ENCODE data around the gene CUBN. TPM values are rescaled to one million over a fixed set of nuclear protein-coding genes. Genes with fewer than 3 reads are reported as not detected.

Gene CUBN
- 0.10 TPM for polyA plus RNA-seq (2013, experiment 1 of 2)
- 0.07 TPM for polyA plus RNA-seq (2013, experiment 2 of 2)

GRCh38 chr10:17129741-17130140 is at the start of gene CUBN:
Gene CUBN, minus strand, starts transcription at chr10:17129811. Its CDS starts 46 bp downstream, at chr10:17129765.
- Histone ChIP-seq H3K4me1 (ENCODE audit: control insufficient read depth, low read depth, low read length) (peaks cover 2% of the 10 kb centered on the region), H3K18ac (ENCODE audit: low read length) (no peak within 1 kb of the TSS), H3K27ac (ENCODE audit: low read depth, low read length) (no peak within 1 kb of the TSS), H3K23ac (ENCODE audit: low read length) (no peak within 1 kb of the TSS), H3K27me3 (ENCODE audit: insufficient read depth, low read length, poor library complexity) (no peaks in the 10 kb centered on the region), H3K79me1 (ENCODE audit: low read length) (no peaks in the 10 kb centered on the region), H2BK15ac (replicated peaks; ENCODE audit: low read depth) (no peak within 1 kb of the TSS), H3K36me3 (ENCODE audit: control insufficient read depth, insufficient read depth, low read length) (no peaks in the 10 kb centered on the region), H3K4me3 (ENCODE audit: low read length) (no peak within 1 kb of the TSS), H4K8ac (ENCODE audit: low read depth, low read length) (no peak within 1 kb of the TSS), H2BK5ac (ENCODE audit: low read length) (no peak within 1 kb of the TSS), H2BK120ac (ENCODE audit: low read depth, low read length) (no peak within 1 kb of the TSS), H3K79me2 (ENCODE audit: control insufficient read depth, insufficient read depth, low read length) (no peaks in the 10 kb centered on the region), H3K4me2 (ENCODE audit: low read length) (no peak within 1 kb of the TSS), H2AK5ac (ENCODE audit: low read length) (no peak within 1 kb of the TSS), H3K56ac (ENCODE audit: low read length) (no peak within 1 kb of the TSS), H4K5ac (ENCODE audit: low read length) (no peak within 1 kb of the TSS), H3K4ac (ENCODE audit: low read depth, low read length) (no peak within 1 kb of the TSS), H3K9ac (ENCODE audit: low read length) (no peak within 1 kb of the TSS)
- WGBS (ENCODE audit: extremely low coverage, insufficient coverage, low lambda C conversion rate), result no CpG with 5 or more reads among the region's 1 CpG
- DNase-seq, result no peak

GRCh38 chr10:17179002-17179401 is 49.4 kb upstream of the CUBN start:
- Histone ChIP-seq H3K79me1 (ENCODE audit: low read length) (no peaks in the 10 kb centered on the region), H3K36me3 (ENCODE audit: control insufficient read depth, insufficient read depth, low read length) (no peaks in the 10 kb centered on the region), H4K5ac (ENCODE audit: low read length) (no peak overlapping the region), H4K8ac (ENCODE audit: low read depth, low read length) (no peak overlapping the region), H3K27me3 (ENCODE audit: insufficient read depth, low read length, poor library complexity) (no peaks in the 10 kb centered on the region), H3K4me1 (ENCODE audit: control insufficient read depth, low read depth, low read length) (no peaks in the 10 kb centered on the region), H3K18ac (ENCODE audit: low read length) (no peak overlapping the region), H3K4ac (ENCODE audit: low read depth, low read length) (no peak overlapping the region), H3K23ac (ENCODE audit: low read length) (no peak overlapping the region), H3K9ac (ENCODE audit: low read length) (no peak overlapping the region), H3K56ac (ENCODE audit: low read length) (no peak overlapping the region), H2BK15ac (replicated peaks; ENCODE audit: low read depth) (no peak overlapping the region), H3K79me2 (ENCODE audit: control insufficient read depth, insufficient read depth, low read length) (no peaks in the 10 kb centered on the region), H2AK5ac (ENCODE audit: low read length) (no peak overlapping the region), H3K27ac (ENCODE audit: low read depth, low read length) (no peak overlapping the region), H3K4me2 (ENCODE audit: low read length) (no peak overlapping the region), H2BK5ac (ENCODE audit: low read length) (no peak overlapping the region), H2BK120ac (ENCODE audit: low read depth, low read length) (no peak overlapping the region), H3K4me3 (ENCODE audit: low read length) (no peak overlapping the region)
- no CpG with 5 or more reads among the region's 3 CpGs for WGBS (ENCODE audit: extremely low coverage, insufficient coverage, low lambda C conversion rate)
- DNase-seq, result no peak

- Histone ChIP-seq H3K9ac (ENCODE audit: low read length) (no peak overlapping the region), H3K79me1 (ENCODE audit: low read length) (no peaks in the 10 kb centered on the region), H3K18ac (ENCODE audit: low read length) (no peak overlapping the region), H3K4ac (ENCODE audit: low read depth, low read length) (no peak overlapping the region), H4K5ac (ENCODE audit: low read length) (no peak overlapping the region), H3K56ac (ENCODE audit: low read length) (no peak overlapping the region), H3K36me3 (ENCODE audit: control insufficient read depth, insufficient read depth, low read length) (no peaks in the 10 kb centered on the region), H3K23ac (ENCODE audit: low read length) (no peak overlapping the region), H3K4me3 (ENCODE audit: low read length) (no peak overlapping the region), H2AK5ac (ENCODE audit: low read length) (no peak overlapping the region), H2BK120ac (ENCODE audit: low read depth, low read length) (no peak overlapping the region), H2BK5ac (ENCODE audit: low read length) (no peak overlapping the region), H4K8ac (ENCODE audit: low read depth, low read length) (no peak overlapping the region), H3K27me3 (ENCODE audit: insufficient read depth, low read length, poor library complexity) (no peaks in the 10 kb centered on the region), H3K4me1 (ENCODE audit: control insufficient read depth, low read depth, low read length) (no peaks in the 10 kb centered on the region), H2BK15ac (replicated peaks; ENCODE audit: low read depth) (no peak overlapping the region), H3K27ac (ENCODE audit: low read depth, low read length) (no peak overlapping the region), H3K4me2 (ENCODE audit: low read length) (no peak overlapping the region), H3K79me2 (ENCODE audit: control insufficient read depth, insufficient read depth, low read length) (no peaks in the 10 kb centered on the region)
- DNase-seq, result no peak
- WGBS (ENCODE audit: extremely low coverage, insufficient coverage, low lambda C conversion rate), result no CpG with 5 or more reads among the region's 1 CpG
Measured at GRCh38 chr10:17178006-17178405, 48.4 kb upstream of the CUBN start.

- no CpG with 5 or more reads among the region's 1 CpG for WGBS (ENCODE audit: extremely low coverage, insufficient coverage, low lambda C conversion rate)
- Histone ChIP-seq H3K79me2 (ENCODE audit: control insufficient read depth, insufficient read depth, low read length) (no peaks in the 10 kb centered on the region), H3K9ac (ENCODE audit: low read length) (no peak overlapping the region), H4K8ac (ENCODE audit: low read depth, low read length) (no peak overlapping the region), H2BK5ac (ENCODE audit: low read length) (no peak overlapping the region), H2BK120ac (ENCODE audit: low read depth, low read length) (no peak overlapping the region), H3K4me3 (ENCODE audit: low read length) (no peak overlapping the region), H4K5ac (ENCODE audit: low read length) (no peak overlapping the region), H3K79me1 (ENCODE audit: low read length) (no peaks in the 10 kb centered on the region), H3K4ac (ENCODE audit: low read depth, low read length) (no peak overlapping the region), H3K56ac (ENCODE audit: low read length) (no peak overlapping the region), H3K27me3 (ENCODE audit: insufficient read depth, low read length, poor library complexity) (no peaks in the 10 kb centered on the region), H3K27ac (ENCODE audit: low read depth, low read length) (no peak overlapping the region), H3K18ac (ENCODE audit: low read length) (no peak overlapping the region), H2BK15ac (replicated peaks; ENCODE audit: low read depth) (no peak overlapping the region), H3K36me3 (ENCODE audit: control insufficient read depth, insufficient read depth, low read length) (no peaks in the 10 kb centered on the region), H3K23ac (ENCODE audit: low read length) (no peak overlapping the region), H2AK5ac (ENCODE audit: low read length) (no peak overlapping the region), H3K4me1 (ENCODE audit: control insufficient read depth, low read depth, low read length) (no peaks in the 10 kb centered on the region), H3K4me2 (ENCODE audit: low read length) (no peak overlapping the region)
- no peak for DNase-seq
Measured at GRCh38 chr10:17177014-17177413, 47.4 kb upstream of the CUBN start.

GRCh38 chr10:17176091-17176490 is 46.5 kb upstream of the CUBN start:
- Histone ChIP-seq H3K4me3 (ENCODE audit: low read length) (no peak overlapping the region), H3K27ac (ENCODE audit: low read depth, low read length) (no peak overlapping the region), H4K5ac (ENCODE audit: low read length) (no peak overlapping the region), H3K27me3 (ENCODE audit: insufficient read depth, low read length, poor library complexity) (no peaks in the 10 kb centered on the region), H3K18ac (ENCODE audit: low read length) (no peak overlapping the region), H3K23ac (ENCODE audit: low read length) (no peak overlapping the region), H3K9ac (ENCODE audit: low read length) (no peak overlapping the region), H4K8ac (ENCODE audit: low read depth, low read length) (no peak overlapping the region), H2BK5ac (ENCODE audit: low read length) (no peak overlapping the region), H2BK15ac (replicated peaks; ENCODE audit: low read depth) (no peak overlapping the region), H3K4me2 (ENCODE audit: low read length) (no peak overlapping the region), H3K4ac (ENCODE audit: low read depth, low read length) (no peak overlapping the region), H3K4me1 (ENCODE audit: control insufficient read depth, low read depth, low read length) (no peaks in the 10 kb centered on the region), H3K56ac (ENCODE audit: low read length) (no peak overlapping the region), H3K79me2 (ENCODE audit: control insufficient read depth, insufficient read depth, low read length) (no peaks in the 10 kb centered on the region), H2BK120ac (ENCODE audit: low read depth, low read length) (no peak overlapping the region), H3K36me3 (ENCODE audit: control insufficient read depth, insufficient read depth, low read length) (no peaks in the 10 kb centered on the region), H3K79me1 (ENCODE audit: low read length) (no peaks in the 10 kb centered on the region), H2AK5ac (ENCODE audit: low read length) (no peak overlapping the region)
- no peak for DNase-seq

GRCh38 chr10:17175551-17175950 is 45.9 kb upstream of the CUBN start:
- H3K27me3 ChIP-seq (ENCODE audit: insufficient read depth, low read length, poor library complexity), result no peaks in the 10 kb centered on the region
- no peak for DNase-seq
- H3K36me3 ChIP-seq (ENCODE audit: control insufficient read depth, insufficient read depth, low read length), result no peaks in the 10 kb centered on the region
- H2BK120ac ChIP-seq (ENCODE audit: low read depth, low read length), result no peak overlapping the region
- no CpG with 5 or more reads among the region's 4 CpGs for WGBS (ENCODE audit: extremely low coverage, insufficient coverage, low lambda C conversion rate)
- no peak overlapping the region for H2BK5ac ChIP-seq (ENCODE audit: low read length)
- no peaks in the 10 kb centered on the region for H3K79me1 ChIP-seq (ENCODE audit: low read length)
- H3K4ac ChIP-seq (ENCODE audit: low read depth, low read length), result no peak overlapping the region
- H3K4me2 ChIP-seq (ENCODE audit: low read length), result no peak overlapping the region
- no peak overlapping the region for H4K8ac ChIP-seq (ENCODE audit: low read depth, low read length)
- H2AK5ac ChIP-seq (ENCODE audit: low read length), result no peak overlapping the region
- no peak overlapping the region for H4K5ac ChIP-seq (ENCODE audit: low read length)
- H3K4me3 ChIP-seq (ENCODE audit: low read length), result no peak overlapping the region
- no peak overlapping the region for H3K23ac ChIP-seq (ENCODE audit: low read length)
- no peak overlapping the region for H3K9ac ChIP-seq (ENCODE audit: low read length)
- no peaks in the 10 kb centered on the region for H3K79me2 ChIP-seq (ENCODE audit: control insufficient read depth, insufficient read depth, low read length)
- no peak overlapping the region for H2BK15ac ChIP-seq (replicated peaks; ENCODE audit: low read depth)
- H3K27ac ChIP-seq (ENCODE audit: low read depth, low read length), result no peak overlapping the region
- no peak overlapping the region for H3K18ac ChIP-seq (ENCODE audit: low read length)
- no peaks in the 10 kb centered on the region for H3K4me1 ChIP-seq (ENCODE audit: control insufficient read depth, low read depth, low read length)
- no peak overlapping the region for H3K56ac ChIP-seq (ENCODE audit: low read length)
